Dedifferentiated amniotic fluid mesenchymal stem cell (primary cell): Measurements from ENCODE around the gene CEP89.
"Not testable (repeated sequence)": the region's sequence is repeated elsewhere in the genome, so short reads cannot be mapped to it uniquely, and the experiment has no call there.

ENCODE experiments used
- DNase-seq: peaks from one replicate; pipeline ENCODE4 v3.0.0-alpha.2; 2016; ENCODE audit errors: extremely low spot score

CEP89 gene

DNA sequence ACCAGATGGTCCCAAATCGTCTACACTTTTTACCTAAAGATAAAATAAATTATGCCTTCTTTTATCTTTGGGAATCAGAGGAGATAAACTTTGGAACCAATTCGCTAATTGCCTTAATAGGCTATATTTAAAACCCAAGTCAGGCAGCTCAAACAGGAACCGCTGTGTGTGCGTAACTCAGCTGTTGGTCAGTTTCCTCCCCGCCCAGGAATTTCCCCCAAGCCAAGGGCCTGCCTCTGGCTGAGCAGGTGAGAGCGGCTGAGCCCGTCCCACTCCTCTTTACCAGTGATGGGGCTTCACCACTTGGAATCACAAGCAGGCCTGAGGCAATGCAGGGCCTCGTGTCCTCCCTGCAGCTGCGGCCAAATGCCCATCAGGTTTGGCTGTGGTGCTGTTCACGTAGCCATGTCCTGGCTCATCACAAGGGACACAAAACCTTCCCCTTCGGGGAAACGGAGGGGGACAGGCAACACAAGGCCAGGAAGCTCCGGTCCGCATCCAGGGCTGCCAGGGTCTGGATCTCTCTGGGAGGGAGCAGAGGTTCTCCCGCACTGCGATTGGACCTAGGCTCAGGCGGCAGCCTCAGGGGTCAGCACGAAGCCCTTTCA is 101.7 kb downstream of the CEP89 start:
- DNase-seq: no peak

DNA sequence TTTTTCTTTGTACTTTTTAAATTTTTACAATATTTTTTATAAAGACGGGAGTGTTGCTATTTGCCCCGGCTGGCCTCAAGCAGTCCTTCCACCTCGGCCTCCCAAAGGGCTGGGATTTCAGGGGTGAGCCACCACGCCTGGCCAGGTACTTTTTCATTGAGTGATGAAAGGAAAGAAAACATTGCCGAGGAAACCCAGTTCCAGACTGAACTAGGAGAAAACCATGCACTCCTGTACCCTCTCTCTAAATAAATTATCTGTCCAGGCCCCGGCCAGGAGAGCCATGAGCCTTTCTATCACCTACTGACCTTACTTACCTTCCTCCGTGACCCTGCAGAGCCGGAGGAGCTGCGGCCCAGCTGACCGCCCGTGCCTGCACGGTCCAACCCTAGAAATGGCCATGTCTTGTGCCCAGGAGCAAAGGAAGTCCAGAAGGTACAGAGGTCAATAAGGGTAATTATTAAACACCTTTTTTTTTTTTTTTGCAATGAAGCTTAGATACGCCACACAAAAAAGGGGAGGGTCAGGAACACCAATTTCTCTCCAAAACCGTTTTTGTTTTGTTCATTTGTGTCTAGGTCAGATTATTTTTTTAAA is 102.3 kb downstream of the CEP89 start, which contains the start of gene SLC7A9:
SLC7A9 (minus strand) TSS at position 399 of the 597 bp plus-strand sequence. CDS start 1,233 bp downstream, outside the sequence.
- DNase-seq: no peak

DNA sequence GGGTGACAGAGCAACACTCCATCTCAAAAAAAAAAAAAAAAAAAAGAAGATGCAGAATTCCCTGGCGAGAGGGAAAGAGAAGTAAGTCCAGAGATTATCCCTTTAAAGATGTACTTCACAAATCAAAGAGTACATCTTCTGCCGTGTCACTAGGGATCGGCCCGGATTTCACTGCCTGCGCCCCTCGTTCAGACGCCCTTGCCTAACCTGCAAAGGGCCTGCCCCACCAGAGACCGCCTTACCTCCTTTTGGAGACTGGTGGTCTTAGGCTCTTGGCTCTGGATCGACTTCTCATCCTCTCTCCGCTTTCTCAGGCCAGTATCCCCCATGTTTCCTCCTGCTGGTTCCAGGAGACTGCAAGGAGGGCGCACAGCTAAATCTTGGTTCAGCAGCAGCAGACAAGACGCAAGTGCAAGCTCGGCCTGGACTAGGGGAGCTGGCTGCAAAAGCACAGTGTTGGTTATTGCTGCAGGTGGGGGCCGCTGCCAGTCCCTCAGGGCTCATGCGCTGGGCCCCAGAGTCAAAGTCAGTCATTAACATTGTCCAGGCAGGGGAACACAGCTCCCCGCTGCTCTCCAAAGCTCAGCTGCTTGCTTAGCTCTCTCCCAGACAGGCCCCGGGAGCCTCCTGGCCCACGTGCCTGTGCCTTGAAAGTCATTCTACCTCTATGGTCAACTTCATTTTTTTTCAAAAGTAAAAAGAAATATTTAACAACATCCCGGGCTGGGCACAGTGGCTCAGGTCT is 103.4 kb downstream of the CEP89 start:
- DNase-seq: no peak

DNA sequence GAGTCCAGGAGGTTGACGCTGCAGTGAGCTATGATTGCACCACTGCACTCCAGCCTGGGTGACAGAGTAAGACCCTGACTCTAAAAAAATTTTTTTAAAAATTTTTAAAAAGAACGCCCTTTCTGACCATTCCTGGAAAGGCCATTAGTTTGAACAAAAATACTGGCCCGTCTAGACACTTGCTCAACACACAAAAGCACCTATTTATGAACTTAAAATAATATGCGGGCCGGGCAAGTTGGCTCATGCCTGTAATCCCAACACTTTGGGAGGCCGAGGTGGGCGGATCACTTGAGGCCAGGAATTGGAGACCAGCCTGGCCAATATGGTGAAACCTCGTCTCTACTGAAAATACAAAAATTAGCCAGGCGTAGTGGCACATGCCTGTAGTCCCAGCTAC is 104.3 kb downstream of the CEP89 start:
- not testable (repeated sequence) for DNase-seq

DNA sequence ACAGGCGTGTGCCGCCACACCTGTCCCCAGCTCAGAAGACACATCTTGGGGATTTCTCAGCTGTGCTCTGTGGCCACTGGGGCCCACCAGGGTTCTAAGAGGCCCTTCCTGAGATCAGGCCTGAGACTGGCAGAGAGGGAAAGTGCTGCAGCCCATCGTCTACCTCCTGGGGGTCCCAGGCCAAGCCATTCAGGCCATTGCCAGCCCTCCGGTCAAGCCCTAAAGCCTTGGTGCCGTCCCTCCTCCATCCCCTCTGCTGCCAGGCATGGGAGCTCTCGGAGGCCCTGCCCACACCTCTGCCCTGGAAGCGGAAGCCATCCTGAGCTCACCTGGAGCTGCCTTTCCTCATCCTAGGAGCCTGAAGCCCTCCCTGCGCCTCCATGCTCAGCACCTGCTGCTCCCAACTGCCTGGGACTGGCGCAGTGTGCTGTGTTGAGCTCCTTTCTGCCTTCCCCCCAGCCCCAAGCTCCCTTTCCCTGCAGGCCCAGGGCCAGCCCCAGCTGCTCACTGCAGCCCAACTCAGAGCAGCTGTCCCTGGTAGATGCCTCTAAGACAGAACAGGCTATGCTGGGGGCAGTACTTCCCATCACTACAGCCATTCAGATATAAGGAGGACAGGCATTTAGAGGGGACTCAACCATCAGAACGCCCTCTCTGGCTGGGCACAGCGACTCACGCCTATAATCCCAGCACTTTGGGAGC is 105.0 kb downstream of the CEP89 start:
- DNase-seq: no peak

DNA sequence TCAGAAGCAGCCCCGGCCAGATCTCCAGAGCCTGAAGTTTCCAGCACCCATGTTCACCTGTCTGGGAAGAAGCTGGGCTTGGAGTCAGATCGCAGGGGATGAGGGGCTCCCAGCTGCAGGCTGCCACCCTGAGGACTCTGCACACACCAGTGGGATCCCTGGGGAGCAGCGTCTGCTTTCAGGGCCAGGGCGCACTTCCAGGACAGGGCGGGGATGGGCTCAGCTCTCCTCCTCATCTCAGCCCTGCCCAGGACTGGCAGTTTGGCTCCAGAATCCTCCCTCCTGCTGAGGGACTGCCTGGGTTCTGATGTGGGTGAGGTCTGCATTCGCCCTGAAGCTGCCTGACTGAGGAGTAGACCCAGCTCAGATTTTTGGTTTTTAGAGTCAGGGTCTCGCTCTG is 105.7 kb downstream of the CEP89 start:
- DNase-seq: no peak

DNA sequence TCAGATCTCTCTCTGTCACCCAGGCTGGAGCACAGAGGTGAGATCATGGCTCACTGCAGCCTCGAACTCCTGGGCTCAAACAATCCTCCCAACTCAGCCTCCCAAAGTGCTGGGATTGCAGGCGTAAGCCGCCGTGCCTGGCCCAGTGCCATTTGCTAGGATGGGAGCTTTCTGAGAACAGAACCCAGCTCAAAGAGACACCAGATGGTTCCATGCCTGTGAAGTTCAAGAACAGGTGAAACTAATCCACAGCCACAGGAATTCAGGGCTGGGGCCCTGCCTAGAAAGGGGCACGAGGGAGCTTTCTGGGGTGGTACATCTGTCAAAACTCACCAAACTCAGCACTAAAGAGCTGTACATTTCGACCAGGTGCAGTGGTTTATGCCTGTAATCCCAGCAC is 106.4 kb downstream of the CEP89 start:
- no peak for DNase-seq

DNA sequence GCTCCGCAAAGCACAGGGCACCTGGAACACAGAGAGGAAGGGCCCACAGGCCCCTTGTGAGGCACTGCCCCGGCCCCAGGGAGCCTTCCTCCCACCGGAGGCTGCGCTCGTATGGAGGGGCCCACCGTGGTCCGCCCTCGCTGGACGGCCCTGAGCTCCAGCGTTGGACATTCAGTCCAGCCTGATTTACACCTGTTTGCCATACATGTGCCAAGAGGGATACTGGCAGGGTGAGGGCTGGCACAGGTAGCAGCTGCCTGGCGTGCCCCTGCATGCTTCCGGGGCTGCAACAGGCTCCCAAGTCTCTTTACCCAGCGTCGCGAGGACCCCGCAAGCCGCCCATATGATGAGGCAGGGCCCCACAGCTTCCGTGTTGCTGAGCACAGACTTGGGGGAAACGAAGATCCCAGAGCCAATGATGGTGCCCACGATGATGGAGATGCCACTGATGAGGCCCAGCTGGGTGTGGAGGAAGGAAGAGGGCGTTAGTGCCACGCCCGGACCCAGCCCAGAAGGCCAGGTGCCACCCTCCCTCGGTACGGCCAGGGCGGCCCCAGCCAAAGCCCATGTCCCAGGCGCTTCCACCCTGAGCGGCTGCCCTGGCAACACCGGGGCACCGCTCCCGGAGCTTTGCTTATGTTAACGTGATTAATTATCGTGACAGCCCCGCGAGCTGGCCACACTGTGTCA is 107.3 kb downstream of the CEP89 start:
- no peak for DNase-seq

DNA sequence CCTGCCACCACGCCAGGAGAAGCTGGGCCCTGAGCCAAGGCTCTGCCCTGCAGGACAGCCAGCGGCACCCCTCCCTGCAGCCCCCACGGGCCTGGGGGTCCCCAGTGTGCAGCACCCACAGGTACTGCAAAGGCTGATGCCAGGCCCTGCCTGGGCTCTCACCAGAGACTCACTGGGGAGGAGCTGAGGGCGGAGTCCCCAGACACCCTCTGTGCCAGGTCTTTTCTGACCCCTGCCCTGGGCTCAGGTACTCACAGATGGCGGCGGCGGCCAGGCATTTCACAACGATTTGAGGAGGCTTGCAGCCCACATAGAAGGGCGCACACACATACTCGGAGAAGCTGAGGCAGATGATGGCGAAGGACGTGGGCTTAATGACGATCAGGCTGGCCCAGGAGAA is 107.9 kb downstream of the CEP89 start:
- DNase-seq: no peak

DNA sequence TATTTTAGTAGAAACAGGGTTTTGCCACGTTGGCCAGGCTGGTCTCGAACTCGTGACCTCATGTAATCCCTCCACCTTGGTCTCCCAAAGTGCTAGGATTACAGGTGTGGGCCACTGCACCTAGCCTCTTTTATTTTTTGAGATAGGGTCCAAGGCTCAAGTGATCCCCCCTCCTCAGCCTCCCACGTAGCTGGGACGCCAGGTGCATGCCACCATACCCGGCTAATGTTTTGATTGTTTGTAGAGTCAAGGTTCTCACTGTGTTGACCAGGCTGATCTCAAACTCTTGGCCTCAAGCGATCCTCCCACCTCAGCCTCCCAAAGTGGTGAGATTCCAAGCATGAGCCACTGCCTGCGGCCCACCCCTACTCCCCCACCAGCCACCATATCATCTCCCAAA is 108.5 kb downstream of the CEP89 start:
- no peak for DNase-seq

DNA sequence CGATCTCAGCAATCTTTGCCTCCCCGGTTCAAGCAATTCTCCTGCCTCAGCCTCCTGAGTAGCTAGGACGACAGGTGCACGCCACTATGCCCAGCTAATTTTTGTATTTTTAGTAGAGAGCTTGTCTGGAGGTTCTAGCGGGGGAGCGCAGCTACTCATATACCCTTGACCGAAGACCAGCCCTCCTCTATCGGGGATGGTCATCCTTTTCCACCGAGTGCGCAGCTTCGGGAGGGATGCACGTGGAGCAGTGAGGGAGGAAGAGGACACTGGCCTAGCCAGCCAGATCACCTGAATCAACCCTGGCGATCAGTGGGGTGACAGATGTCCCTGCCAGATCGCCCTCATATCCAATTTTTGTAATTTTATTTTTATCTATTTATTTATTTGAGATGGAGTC is 109.0 kb downstream of the CEP89 start:
- DNase-seq: no peak

DNA sequence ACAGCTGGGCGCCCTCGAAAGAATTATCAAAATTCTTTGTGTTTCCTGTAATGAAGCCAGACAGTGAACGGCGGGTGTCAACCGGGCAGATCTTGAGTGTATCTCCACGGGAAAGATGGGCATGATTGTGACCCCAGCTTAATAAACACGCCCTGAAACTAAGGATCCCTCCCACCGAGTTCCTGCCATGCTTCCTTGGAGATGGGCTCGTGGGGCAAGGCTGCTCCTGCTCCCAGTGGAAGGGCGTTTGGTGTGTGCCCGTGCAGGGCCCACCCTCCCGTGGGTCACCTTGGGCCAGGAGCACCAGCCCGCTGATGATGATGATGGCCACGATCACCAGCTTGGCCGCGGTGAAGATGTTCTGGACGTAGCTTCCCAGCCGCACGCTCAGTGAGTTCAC is 109.6 kb downstream of the CEP89 start:
- DNase-seq: no peak

DNA sequence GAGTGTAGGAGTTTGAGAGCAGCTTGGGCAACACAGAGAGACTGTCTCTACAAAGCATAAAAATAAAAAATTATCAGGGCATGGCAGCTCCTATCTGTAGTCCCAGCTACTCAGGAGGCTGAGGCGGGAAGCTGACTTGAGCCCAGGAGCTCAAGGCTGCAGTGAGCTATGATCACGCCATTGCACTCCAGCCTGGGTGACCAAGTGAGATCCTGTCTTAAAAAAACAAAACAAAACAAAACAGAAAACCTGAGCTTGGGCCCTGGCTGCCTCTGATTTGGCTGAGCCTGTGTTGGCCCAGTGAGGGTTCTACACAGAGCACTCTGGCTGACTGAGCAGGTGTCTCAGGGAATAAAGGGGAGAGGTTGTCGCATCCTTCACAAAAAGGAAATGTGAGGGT is 110.2 kb downstream of the CEP89 start:
- DNase-seq: no peak

DNA sequence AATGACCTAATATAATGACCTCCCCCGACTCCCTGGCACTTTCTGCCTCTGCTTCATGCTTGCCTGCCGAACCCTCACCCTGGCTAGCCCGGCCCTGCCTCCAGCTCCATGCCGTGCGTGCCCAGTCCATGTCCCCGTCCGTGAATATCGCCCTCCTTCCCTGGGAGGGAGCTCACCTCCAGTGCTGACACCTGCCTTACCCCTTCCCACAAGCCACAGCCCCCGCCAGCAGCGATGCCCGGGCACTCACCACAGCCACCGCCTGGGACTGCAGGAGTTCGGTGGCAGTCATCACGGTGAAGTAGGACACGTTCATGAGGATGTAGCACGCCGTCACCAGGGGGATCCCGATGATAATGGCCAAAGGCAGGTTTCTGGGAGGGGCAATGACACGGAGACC is 112.2 kb downstream of the CEP89 start:
- no peak for DNase-seq

DNA sequence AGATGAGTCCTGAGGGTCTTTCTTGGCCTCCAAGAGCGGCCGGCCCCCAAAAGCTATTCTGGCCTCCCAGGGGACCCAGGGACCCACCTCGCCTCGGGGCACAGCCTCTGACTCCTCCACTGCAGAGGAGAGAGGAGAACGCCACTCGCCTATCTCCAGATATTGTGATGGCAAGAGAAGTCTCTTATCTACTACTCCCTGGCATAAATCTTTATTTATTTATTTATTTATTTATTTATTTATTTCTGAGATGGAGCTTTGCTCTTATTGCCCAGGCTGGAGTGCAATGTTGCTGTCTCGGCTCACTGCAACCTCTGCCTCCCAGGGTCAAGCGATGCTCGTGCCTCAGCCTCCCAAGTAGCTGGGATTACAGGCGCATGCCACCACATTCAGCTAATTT is 113.2 kb downstream of the CEP89 start:
- DNase-seq: no peak

DNA sequence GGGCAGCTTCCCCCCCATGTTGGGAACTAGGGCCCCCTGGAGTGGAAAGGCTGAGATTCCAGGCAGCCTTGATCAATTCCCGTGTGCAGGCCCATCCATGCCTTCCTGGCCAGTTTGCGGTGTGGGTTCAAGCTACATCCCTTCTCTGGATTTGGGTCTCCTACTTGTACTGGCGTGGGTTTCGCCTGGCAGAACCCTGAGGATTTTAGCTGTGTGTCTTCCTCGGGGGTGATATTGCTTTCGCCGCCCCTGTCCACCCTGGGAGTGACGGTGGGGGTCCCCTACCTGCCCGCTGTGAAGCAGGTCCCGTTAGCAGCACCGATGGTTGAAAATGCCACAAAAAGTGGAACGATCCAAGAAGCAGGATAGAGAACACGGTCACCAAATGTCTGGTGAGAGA is 113.6 kb downstream of the CEP89 start:
- no peak for DNase-seq

DNA sequence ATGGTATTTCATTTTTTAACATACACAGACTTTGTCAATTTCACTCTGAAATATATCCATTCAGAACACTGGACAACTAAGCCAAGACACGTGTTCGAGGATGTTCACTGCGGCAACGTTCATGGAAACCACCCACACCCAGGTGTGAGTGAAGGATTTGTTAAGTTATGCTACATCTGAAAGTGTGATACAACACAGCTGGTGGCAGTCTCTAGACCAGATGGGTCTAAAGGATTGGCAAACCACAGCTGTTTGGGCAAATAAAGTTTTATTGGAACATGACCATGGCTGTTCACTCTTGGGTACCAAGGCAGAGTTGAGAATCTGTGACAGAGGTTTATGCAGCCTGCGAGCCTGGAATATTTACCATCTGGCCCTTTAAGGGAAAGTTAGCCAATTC is 114.2 kb downstream of the CEP89 start:
- DNase-seq: no peak

DNA sequence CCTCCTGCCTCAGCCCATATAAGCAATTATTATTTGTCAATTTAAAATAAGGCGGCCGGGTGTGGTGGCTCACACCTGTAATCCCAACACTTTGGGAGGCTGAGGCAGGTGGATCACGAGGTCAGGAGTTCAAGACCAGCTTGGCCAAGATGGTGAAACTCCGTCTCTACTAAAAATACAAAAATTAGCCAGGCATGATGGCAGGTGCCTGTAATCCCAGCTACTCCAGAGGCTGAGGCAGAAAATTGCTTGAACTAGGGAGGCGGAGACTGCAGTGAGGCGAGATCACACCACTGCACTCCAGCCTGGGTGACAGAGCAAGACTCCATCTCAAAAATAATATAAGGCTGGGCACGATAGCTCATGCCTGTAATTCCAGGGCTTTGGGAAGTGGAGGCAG is 114.9 kb downstream of the CEP89 start:
- not testable (repeated sequence) for DNase-seq

DNA sequence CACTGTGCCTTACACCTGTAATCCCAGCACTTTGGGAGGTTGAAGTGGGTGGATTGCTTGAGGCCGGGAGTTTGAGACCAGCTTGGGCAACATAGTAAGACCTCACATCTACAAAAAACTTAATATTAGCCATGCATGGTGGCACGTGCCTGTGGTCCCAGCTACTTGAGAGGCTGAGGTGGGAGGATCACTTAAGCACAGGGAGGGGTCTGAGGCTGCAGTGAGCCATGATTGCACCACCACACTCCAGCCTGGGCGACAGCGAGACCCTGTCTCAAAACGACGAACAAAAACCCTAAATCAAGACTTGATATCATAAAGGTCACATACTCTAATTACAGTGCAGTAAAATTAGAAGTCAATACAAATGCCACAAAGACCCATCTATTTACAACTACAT is 119.5 kb downstream of the CEP89 start:
- DNase-seq: no peak

DNA sequence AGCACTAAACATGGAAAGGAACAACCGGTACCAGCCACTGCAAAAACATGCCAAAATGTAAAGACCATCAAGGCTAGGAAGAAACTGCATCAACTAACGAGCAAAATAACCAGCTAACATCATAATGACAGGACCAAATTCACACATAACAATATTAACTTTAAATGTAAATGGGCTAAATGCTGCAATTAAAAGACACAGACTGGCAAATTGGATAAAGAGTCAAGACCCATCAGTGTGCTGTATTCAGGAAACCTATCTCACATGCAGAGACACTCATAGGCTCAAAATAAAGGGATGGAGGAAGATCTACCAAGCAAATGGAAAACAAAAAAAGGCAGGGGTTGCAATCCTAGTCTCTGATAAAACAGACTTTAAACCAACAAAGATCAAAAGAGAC is 123.7 kb downstream of the CEP89 start:
- DNase-seq: not testable (repeated sequence)

DNA sequence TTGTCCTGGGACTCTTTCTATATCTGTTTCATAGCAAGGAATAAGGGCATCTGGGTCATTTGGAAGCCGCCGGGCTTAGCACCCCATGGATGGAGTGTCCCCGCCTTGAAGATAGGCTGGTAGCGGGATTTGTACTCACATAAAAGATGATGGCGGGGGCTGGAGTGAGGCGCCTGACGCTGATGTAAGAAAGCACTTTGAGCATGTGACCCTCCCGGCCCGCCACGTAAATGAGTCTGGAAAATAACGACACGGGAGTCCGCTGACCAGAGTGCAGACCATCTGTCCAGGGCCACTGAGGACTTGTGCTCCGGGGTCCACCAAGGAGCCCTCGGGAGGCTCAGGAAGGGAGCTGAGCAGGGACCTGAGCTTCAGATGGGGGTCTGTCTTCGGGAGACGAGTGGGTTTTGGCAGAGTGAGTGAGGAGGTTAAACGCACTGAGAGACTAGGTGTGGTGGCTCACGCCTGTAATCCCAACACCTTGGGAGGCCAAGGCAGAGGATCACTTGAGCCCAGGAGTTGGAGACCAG is 128.0 kb downstream of the CEP89 start:
- DNase-seq: no peak

DNA sequence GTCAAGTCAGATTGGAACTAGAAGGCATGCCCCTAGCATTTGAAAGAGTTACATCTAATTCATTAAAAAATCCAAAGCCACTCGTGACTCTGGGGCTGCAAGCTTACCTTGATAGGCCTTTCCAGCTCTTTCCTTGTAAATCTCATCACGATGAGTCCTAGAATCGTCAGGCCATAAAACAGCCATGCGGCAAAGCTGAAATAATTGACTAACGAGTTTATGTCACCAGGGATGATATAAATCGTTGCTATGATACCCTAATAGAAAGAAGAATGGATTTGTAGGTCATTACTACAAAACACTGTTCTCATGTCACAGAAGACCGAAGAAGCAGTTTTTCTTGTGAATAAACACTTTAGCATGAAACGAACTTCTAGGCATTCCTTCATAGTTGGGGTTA is 129.7 kb downstream of the CEP89 start:
- no peak for DNase-seq
